Activated B cell treated with CpG ODN at 0.5 μM for 24 hours (primary cell): ENCODE measurements around the gene SCNN1B. TPM values are rescaled to one million over a fixed set of nuclear protein-coding genes. Genes with fewer than 3 reads are reported as not detected.

ENCODE experiments used
- ATAC-seq: fragments of 200-7000 bp; cut with Tn5 transposase; one replicate; pipeline ENCODE4 v1.10.0; 2021; ENCODE audit warnings: low read depth, mild to moderate bottlenecking, moderate library complexity
- CTCF ChIA-PET: fragments of 350-600 bp; sonication (Branson Sonifier 250); formaldehyde crosslinking; loops from one replicate; lab custom pipeline; 2021; ENCODE audit warnings: antibody characterized with exemption; lab: Charles Lee
- POLR2A ChIA-PET: fragments of 350-600 bp; sonication (Branson Sonifier 250); formaldehyde crosslinking; loops from one replicate; lab custom pipeline; 2021; ENCODE audit warnings: antibody characterized with exemption; lab: Charles Lee
- DNase-seq: peaks from one replicate; pipeline ENCODE4 v3.0.0; 2022
- H3K27ac Mint-ChIP-seq: one replicate; pipeline ENCODE4 v1.8.0; 2020; ENCODE audit warnings: mixed read lengths
- H3K27me3 Mint-ChIP-seq: one replicate; pipeline ENCODE4 v1.8.0; 2021; ENCODE audit warnings: mixed read lengths
- H3K36me3 Mint-ChIP-seq: one replicate; pipeline ENCODE4 v1.8.0; 2021; ENCODE audit warnings: low read depth, mixed read lengths
- H3K4me1 Mint-ChIP-seq: one replicate; pipeline ENCODE4 v1.8.0; 2021; ENCODE audit warnings: mixed read lengths
- H3K4me3 Mint-ChIP-seq: one replicate; pipeline ENCODE4 v1.8.0; 2020; ENCODE audit warnings: mild to moderate bottlenecking, mixed read lengths
- H3K9me3 Mint-ChIP-seq: one replicate; pipeline ENCODE4 v1.8.0; 2020; ENCODE audit warnings: mixed read lengths
- CTCF ChIP-seq: fragments of 200-600 bp; IDR thresholded peaks from one replicate; pipeline ENCODE4 v1.8.0; 2022; ENCODE audit warnings: antibody characterized with exemption, mild to moderate bottlenecking
- intact Hi-C: fragments of 100-400 bp; cut with micrococcal nuclease; formaldehyde crosslinking; loops from one replicate; pipeline ENCODE4 v1.15.1; 2024
- total RNA-seq: library from RNA; stranded (reverse); gene quantifications from 2 replicates; pipeline ENCODE4 v1.2.3, GENCODE V29; 2022

The SCNN1B gene
- total RNA-seq, 1 donor from 2014 or later = not detected

- DNase-seq (no peak), ATAC-seq (no peak)
- Mint-ChIP-seq H3K27me3 (no peaks in the 10 kb centered on the region), H3K27ac (no peak overlapping the region), H3K36me3 (no peaks in the 10 kb centered on the region), H3K4me3 (no peak overlapping the region), H3K4me1 (peaks cover 10% of the 10 kb centered on the region), H3K9me3 (no peaks in the 10 kb centered on the region)
- ChIA-PET POLR2A (no interaction called here), CTCF (no interaction called here)
- intact Hi-C loops = no loop called here
- no peak for TF ChIP-seq CTCF
Measured at GRCh38 chr16:23319861-23320615, 17.9 kb downstream of the SCNN1B start.

GRCh38 chr16:23320693-23321092 is 18.6 kb downstream of the SCNN1B start:
- ChIA-PET CTCF (no interaction called here), POLR2A (no interaction called here)
- ATAC-seq (no peak), DNase-seq (no peak)
- no peaks in the 10 kb centered on the region for H3K27me3 Mint-ChIP-seq
- intact Hi-C loops = no loop called here
- no peaks in the 10 kb centered on the region for H3K9me3 Mint-ChIP-seq
- TF ChIP-seq CTCF = no peak
- H3K36me3 Mint-ChIP-seq = no peaks in the 10 kb centered on the region
- peaks cover 10% of the 10 kb centered on the region for H3K4me1 Mint-ChIP-seq
- no peak overlapping the region for H3K27ac Mint-ChIP-seq
- no peak overlapping the region for H3K4me3 Mint-ChIP-seq

GRCh38 chr16:23321206-23321875 is 19.2 kb downstream of the SCNN1B start:
- H3K36me3 Mint-ChIP-seq = no peaks in the 10 kb centered on the region

GRCh38 chr16:23323224-23324030 is 21.3 kb downstream of the SCNN1B start:
- intact Hi-C loops = loop anchor here (1.0 kb wide), 1 partner anchor 13 kb away; no protein-coding TSS in a partner anchor

More at GRCh38 chr16:23321206-23321875, 19.2 kb downstream of the SCNN1B start:
- POLR2A ChIA-PET = no interaction called here
- Mint-ChIP-seq H3K4me3 (no peak overlapping the region), H3K27me3 (no peaks in the 10 kb centered on the region), H3K27ac (no peak overlapping the region), H3K4me1 (peaks cover 10% of the 10 kb centered on the region), H3K9me3 (no peaks in the 10 kb centered on the region)
- TF ChIP-seq CTCF = no peak
- ATAC-seq = no peak
- no peak for DNase-seq
- CTCF ChIA-PET = no interaction called here
- intact Hi-C loops = no loop called here

More at GRCh38 chr16:23323224-23324030, 21.3 kb downstream of the SCNN1B start:
- peak; percentile 34 for ATAC-seq
- ChIA-PET CTCF (interaction anchor here (0.6 kb wide), 1 partner anchor 311 kb away, joined by 3 read pairs; no protein-coding TSS in a partner anchor), POLR2A (interaction anchor here (1.7 kb wide), 1 partner anchor 12 kb away, joined by 6 read pairs; no protein-coding TSS in a partner anchor)
- H3K9me3 Mint-ChIP-seq = no peaks in the 10 kb centered on the region
- H3K27ac Mint-ChIP-seq = no peak overlapping the region
- peaks cover 10% of the 10 kb centered on the region for H3K4me1 Mint-ChIP-seq
- no peak for TF ChIP-seq CTCF
- DNase-seq = no peak
- no peaks in the 10 kb centered on the region for H3K36me3 Mint-ChIP-seq
- H3K27me3 Mint-ChIP-seq = no peaks in the 10 kb centered on the region
- H3K4me3 Mint-ChIP-seq = no peak overlapping the region
